GM19025 (cell line): ENCODE results near the gene RASSF5.

Experiments
- ATAC-seq: cut with Tn5 transposase; IDR thresholded peaks from one replicate; pipeline ENCODE4 v1.9.1; 2021; ENCODE audit warnings: mild to moderate bottlenecking, low read depth, moderate library complexity; ENCODE audit not compliant: unreplicated experiment

RASSF5 gene

GRCh38 chr1:206512058-206512850 is 4.9 kb downstream of the RASSF5 start:
- ATAC-seq = no peak

GRCh38 chr1:206512851-206513180 is 5.5 kb downstream of the RASSF5 start:
- no peak for ATAC-seq

GRCh38 chr1:206513312-206514111 is 6.2 kb downstream of the RASSF5 start:
- no peak for ATAC-seq

- ATAC-seq = no peak
Observed at GRCh38 chr1:206514813-206515387, 7.6 kb downstream of the RASSF5 start.

GRCh38 chr1:206516728-206516990 is 9.3 kb downstream of the RASSF5 start:
- ATAC-seq = no peak

GRCh38 chr1:206517784-206518183 is 10.5 kb downstream of the RASSF5 start:
- no peak for ATAC-seq

- no peak for ATAC-seq
Observed at GRCh38 chr1:206518206-206518605, 10.9 kb downstream of the RASSF5 start.

GRCh38 chr1:206518743-206519142 is 11.4 kb downstream of the RASSF5 start:
- ATAC-seq = no peak

- ATAC-seq = no peak
Observed at GRCh38 chr1:206521127-206521526, 13.8 kb downstream of the RASSF5 start.

GRCh38 chr1:206521694-206522402 is 14.5 kb downstream of the RASSF5 start:
- no peak for ATAC-seq

- no peak for ATAC-seq
Observed at GRCh38 chr1:206524739-206525364, 17.5 kb downstream of the RASSF5 start.

GRCh38 chr1:206526064-206526911 is 19.0 kb downstream of the RASSF5 start:
- no peak for ATAC-seq

- no peak for ATAC-seq
Observed at GRCh38 chr1:206529425-206529824, 22.1 kb downstream of the RASSF5 start.

- ATAC-seq = no peak
Observed at GRCh38 chr1:206532368-206532767, 25.0 kb downstream of the RASSF5 start.

- ATAC-seq = no peak
Observed at GRCh38 chr1:206534552-206534951, 27.2 kb downstream of the RASSF5 start.

GRCh38 chr1:206535853-206536188 is 28.5 kb downstream of the RASSF5 start:
- no peak for ATAC-seq

GRCh38 chr1:206537141-206537540 is 29.8 kb downstream of the RASSF5 start:
- ATAC-seq = no peak

- ATAC-seq = no peak
Observed at GRCh38 chr1:206538086-206538770, 30.9 kb downstream of the RASSF5 start.

GRCh38 chr1:206538901-206539640 is 31.7 kb downstream of the RASSF5 start:
- ATAC-seq = no peak
